Lower lobe of right lung (tissue), 2 donors: ENCODE results near the gene TOM1. TPM values are rescaled to one million over a fixed set of nuclear protein-coding genes. Genes with fewer than 3 reads are reported as not detected.

Experiments
- ATAC-seq, 2 donors: fragments of 200-7000 bp; cut with Tn5 transposase; one replicate each; pipeline ENCODE4 v1.9.1; 2020 to 2022; ENCODE audit warnings: mild to moderate bottlenecking in 2 of 2, moderate library complexity in 2 of 2
- DNase-seq: peaks from one replicate; pipeline ENCODE4 v3.0.0-alpha.2; 2020
- H3K27ac ChIP-seq: fragments of 200-600 bp; one replicate; pipeline ENCODE4 v1.8.0; 2022
- H3K27me3 ChIP-seq: fragments of 200-600 bp; one replicate; pipeline ENCODE4 v1.8.0; 2022; ENCODE audit warnings: low read depth
- H3K36me3 ChIP-seq: fragments of 200-600 bp; one replicate; pipeline ENCODE4 v1.8.0; 2022; ENCODE audit warnings: mild to moderate bottlenecking
- H3K4me1 ChIP-seq: fragments of 200-600 bp; one replicate; pipeline ENCODE4 v1.8.0; 2022
- H3K4me3 ChIP-seq: fragments of 200-600 bp; one replicate; pipeline ENCODE4 v1.8.0; 2022; ENCODE audit warnings: mild to moderate bottlenecking
- H3K9me3 ChIP-seq: fragments of 200-600 bp; one replicate; pipeline ENCODE4 v1.8.0; 2022
- intact Hi-C: fragments of 100-400 bp; cut with DNase I; formaldehyde crosslinking; loops from one replicate; pipeline ENCODE4 v1.11.0; 2022
- total RNA-seq: library from RNA; stranded (reverse); fragmentation: NEBNext Ultra II Directional; extraction: Animal tissue kit (Norgen Biotek cat#: 25700); gene quantifications from one replicate; pipeline ENCODE4 v1.2.1, GENCODE V29; 2021
- TF ChIP-seq, protein P1 (sequence below): fragments of 200-600 bp; IDR thresholded peaks from one replicate; pipeline ENCODE4 v1.8.0; 2022; ENCODE audit warnings: antibody characterized with exemption, mild to moderate bottlenecking
- donor health status: DM: no; HTN: yes; CAD: no; lungs with severe emphysema.

The TOM1 gene
- total RNA-seq, 1 donor from 2014 or later = 70.3 TPM

DNA sequence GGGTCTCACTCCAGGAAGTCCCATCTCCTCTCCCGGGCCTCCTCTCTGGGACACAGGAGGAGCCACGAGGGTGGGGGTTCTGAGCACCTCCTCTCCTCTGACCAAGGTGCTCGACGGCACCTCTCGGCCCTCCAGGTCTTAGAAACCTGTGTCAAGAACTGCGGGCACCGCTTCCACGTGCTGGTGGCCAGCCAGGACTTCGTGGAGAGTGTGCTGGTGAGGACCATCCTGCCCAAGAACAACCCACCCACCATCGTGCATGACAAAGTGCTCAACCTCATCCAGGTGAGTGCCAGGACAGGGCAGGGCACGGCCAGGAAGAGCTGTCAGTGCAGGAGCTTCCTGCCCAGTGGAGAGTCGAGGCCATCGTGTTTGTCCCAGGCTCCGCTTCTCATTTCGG, 23.2 kb downstream of the TOM1 start:
- TF ChIP-seq, protein P1, sequence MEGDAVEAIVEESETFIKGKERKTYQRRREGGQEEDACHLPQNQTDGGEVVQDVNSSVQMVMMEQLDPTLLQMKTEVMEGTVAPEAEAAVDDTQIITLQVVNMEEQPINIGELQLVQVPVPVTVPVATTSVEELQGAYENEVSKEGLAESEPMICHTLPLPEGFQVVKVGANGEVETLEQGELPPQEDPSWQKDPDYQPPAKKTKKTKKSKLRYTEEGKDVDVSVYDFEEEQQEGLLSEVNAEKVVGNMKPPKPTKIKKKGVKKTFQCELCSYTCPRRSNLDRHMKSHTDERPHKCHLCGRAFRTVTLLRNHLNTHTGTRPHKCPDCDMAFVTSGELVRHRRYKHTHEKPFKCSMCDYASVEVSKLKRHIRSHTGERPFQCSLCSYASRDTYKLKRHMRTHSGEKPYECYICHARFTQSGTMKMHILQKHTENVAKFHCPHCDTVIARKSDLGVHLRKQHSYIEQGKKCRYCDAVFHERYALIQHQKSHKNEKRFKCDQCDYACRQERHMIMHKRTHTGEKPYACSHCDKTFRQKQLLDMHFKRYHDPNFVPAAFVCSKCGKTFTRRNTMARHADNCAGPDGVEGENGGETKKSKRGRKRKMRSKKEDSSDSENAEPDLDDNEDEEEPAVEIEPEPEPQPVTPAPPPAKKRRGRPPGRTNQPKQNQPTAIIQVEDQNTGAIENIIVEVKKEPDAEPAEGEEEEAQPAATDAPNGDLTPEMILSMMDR = no peak
- Histone ChIP-seq H3K4me3 (no peak overlapping the region), H3K9me3 (no peaks in the 10 kb centered on the region), H3K27ac (no peak overlapping the region), H3K27me3 (no peaks in the 10 kb centered on the region), H3K36me3 (peaks cover 100% of the 10 kb centered on the region), H3K4me1 (peaks cover 3% of the 10 kb centered on the region)
- DNase-seq (no peak), ATAC-seq (no peak)
- intact Hi-C loops = no loop called here

DNA sequence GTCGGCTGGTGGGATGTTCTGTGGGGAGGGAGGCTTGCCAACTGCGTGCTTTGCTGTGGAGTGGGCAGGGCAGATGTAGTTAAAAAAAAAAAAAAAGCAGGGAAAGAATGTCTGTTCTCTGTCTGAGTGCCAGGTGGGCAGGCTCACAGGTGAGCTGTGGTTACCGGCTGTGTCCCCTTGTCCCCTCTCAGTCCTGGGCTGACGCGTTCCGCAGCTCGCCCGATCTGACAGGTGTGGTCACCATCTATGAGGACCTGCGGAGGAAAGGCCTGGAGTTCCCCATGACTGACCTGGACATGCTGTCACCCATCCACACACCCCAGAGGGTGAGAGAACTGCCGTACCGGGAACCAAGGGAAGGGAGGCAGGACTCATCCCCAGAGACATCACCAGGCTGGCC, 23.6 kb downstream of the TOM1 start:
- Histone ChIP-seq H3K4me3 (no peak overlapping the region), H3K9me3 (no peaks in the 10 kb centered on the region), H3K36me3 (peaks cover 100% of the 10 kb centered on the region), H3K27ac (no peak overlapping the region), H3K27me3 (no peaks in the 10 kb centered on the region), H3K4me1 (peaks cover 7% of the 10 kb centered on the region)
- intact Hi-C loops = no loop called here
- no peak for DNase-seq
- TF ChIP-seq, protein P1 = no peak
- no peak for ATAC-seq

DNA sequence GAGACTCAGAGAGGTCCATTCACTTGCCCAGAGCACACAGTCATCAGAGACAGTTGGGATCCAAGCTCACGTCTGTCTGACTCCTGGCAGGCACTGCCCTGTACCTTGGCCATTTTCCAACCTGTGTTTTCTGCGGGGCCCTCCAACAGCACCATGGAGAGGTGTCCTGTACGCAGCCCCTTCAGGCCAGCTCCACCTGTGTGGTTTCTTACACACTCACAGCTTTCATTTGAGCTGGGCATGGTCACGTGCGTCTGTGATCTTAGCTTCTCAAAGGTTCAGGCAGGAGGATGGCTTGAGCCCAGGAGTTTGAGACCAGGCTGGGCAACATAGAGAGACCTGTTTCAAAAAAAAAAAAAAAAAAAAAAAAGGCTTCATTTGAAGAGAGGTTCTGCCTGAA, 24.4 kb downstream of the TOM1 start:
- no peak for ATAC-seq

DNA sequence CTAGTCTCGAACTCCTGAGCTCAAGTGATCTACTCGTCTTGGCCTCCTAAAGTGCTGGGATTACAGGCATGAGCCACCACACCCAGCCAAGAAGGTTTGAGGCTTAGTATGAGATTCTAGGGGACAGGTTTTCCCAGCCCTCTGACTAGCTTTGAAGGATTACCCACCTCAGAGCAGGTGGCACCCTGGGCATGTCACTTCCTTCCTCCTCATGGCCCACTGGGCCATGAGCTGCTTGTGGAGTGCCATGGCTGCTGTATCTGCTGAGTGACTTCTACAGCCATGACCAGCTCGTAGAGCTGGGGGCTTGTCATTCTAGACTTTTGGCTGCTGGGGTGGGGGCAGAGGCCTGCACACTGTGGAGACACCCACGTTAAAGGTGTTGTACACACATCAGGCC, 25.1 kb downstream of the TOM1 start:
- peaks cover 22% of the 10 kb centered on the region for H3K4me1 ChIP-seq
- TF ChIP-seq, protein P1 = no peak
- H3K27ac ChIP-seq = no peak overlapping the region
- no peaks in the 10 kb centered on the region for H3K9me3 ChIP-seq
- intact Hi-C loops = no loop called here
- ATAC-seq (no peak), DNase-seq (no peak)
- no peaks in the 10 kb centered on the region for H3K27me3 ChIP-seq
- no peak overlapping the region for H3K4me3 ChIP-seq
- H3K36me3 ChIP-seq = peaks cover 99% of the 10 kb centered on the region

More for the DNA sequence above, 24.4 kb downstream of the TOM1 start:
- Histone ChIP-seq H3K36me3 (peaks cover 100% of the 10 kb centered on the region), H3K27ac (no peak overlapping the region), H3K4me3 (no peak overlapping the region), H3K27me3 (no peaks in the 10 kb centered on the region), H3K9me3 (no peaks in the 10 kb centered on the region), H3K4me1 (peaks cover 15% of the 10 kb centered on the region)
- TF ChIP-seq, protein P1 = no peak
- intact Hi-C loops = no loop called here
- no peak for DNase-seq

DNA sequence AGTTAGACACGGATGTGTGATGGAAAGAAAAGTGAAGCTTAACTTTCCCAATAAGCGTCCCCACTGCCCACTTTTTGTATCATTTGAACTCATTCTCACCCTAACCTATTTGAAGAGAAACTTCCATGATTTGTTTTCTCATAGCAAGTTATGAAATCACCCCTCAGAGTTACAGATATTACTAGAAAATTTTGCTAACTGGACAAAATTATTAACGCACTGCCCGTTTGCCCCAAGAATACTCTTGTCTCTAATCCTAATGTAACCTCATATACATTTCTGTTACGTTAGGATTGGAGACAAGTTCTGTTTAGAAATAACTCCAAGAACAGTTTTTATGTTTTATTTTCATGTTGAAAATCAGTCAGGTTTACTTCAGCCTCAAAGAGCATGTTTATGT, 25.5 kb downstream of the TOM1 start:
- intact Hi-C loops = no loop called here
- ATAC-seq = no peak
- Histone ChIP-seq H3K27me3 (no peaks in the 10 kb centered on the region), H3K4me1 (peaks cover 26% of the 10 kb centered on the region), H3K36me3 (peaks cover 95% of the 10 kb centered on the region), H3K9me3 (no peaks in the 10 kb centered on the region), H3K27ac (no peak overlapping the region), H3K4me3 (no peak overlapping the region)
- DNase-seq = no peak
- TF ChIP-seq, protein P1 = no peak
